ENCODE measurements around the gene SLC9A8.
"Not testable (repeated sequence)": the region's sequence is repeated elsewhere in the genome, so short reads cannot be mapped to it uniquely, and the experiment has no call there.

SLC9A8 gene

DNA sequence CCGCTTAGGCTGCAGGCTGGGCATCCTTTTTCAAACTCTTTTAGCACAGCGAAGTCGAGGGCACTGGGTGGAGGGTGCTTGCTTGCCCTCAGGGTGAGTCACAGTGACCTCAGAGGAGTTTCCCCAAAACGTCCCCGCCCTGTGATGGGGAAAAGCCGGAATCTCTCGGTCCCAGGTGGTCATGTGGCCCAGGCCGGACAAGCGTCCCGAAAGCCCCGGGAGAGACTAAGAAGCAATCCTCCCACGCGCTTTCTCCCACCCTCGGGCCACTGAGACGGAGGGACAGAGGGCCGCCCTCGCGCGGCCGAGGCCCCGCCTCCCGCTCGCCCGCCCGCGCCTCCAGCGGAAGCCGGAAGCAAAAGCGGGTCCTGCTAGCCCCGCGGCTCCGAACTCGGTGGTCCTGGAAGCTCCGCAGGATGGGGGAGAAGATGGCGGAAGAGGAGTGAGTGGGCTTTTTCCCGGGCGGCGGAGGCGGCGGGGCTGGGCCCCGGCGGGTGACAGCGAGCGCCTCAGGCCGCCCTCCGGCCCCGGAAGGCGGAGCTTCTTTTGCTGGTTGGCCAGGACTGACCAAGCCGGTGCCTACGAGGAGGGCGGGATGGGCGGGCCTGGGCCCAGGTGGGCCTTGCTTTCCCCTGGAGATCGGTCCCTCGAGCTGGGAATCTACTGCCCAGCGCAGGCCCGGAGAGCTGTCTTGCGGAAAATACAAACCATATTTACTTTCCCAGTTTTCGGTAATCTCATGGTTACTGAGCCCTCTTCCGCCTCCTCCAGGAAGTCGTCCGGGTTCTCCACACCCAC lies at the start of gene SLC9A8:
TSS of gene SLC9A8 (plus strand) at position 322 of the 798 bp plus-strand sequence. CDS start at position 417, 95 bp downstream.
- DNase-seq (ENCODE audit: low read depth), result peak; percentile 99

GRCh38 chr20:49762940-49763766 lies 49.5 kb upstream of the SLC9A8 start:
- no peak for DNase-seq (ENCODE audit: low read depth)

- DNase-seq (ENCODE audit: low read depth), result no peak
These were observed 47.3 kb upstream of the SLC9A8 start for GRCh38 chr20:49765413-49765736.

DNA sequence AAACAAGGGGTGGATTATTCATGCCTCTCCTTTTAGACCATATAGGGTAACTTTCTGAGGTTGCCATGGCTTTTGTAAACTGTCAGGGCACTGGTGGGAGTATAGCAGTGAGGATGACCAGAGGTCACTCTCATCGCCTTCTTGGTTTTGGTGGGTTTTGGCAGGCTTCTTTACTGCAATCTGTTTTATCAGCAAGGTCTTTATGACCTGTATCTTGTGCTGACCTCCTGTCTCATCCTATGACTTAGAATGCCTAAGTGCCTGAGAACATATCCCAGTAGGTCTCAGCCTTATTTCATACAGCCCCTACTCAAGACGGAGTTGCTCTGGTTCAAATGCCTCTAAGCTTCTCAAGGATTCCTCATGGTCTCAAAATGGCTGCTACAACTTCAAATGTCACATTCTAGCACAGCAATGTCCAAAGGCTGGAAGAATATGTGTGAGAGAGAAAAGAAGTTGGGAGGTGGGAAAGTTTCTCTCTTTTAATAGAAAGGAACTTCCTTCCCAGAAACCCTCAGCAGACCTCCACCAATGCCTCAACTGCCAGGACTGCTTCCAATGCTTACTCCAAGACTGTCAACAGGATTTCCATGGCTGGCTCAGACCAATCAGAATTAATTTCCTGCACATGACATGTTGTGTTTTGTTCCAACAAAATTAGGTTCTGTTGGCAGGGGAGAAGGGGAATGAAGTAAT lies 46.6 kb upstream of the SLC9A8 start:
- DNase-seq (ENCODE audit: low read depth), result no peak

- DNase-seq (ENCODE audit: low read depth), result no peak
These were observed 45.6 kb upstream of the SLC9A8 start for GRCh38 chr20:49766979-49767521.

GRCh38 chr20:49768204-49769047 lies 44.2 kb upstream of the SLC9A8 start:
- DNase-seq (ENCODE audit: low read depth), result peak; percentile 53

- no peak for DNase-seq (ENCODE audit: low read depth)
These were observed 43.5 kb upstream of the SLC9A8 start for GRCh38 chr20:49769048-49769581.

DNA sequence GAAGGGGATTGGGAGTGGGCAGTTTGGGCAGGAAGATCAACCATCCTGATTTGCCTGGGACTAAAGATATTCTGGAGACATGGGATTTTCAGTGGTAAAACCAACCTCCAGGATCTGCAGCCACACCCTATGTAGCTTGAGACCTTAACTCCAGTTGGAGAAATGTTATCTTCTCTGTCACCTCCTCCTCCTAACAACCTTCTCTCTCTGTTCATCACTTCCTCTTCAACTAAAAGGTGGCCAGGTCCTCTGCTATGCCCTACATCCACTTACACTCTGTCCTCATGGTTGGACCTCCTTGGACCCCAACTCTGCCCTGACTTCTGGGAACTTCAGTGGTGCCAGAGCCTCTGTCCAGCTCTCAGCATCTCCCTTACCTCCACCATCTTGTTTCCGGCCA lies 42.0 kb upstream of the SLC9A8 start:
- no peak for DNase-seq (ENCODE audit: low read depth)

DNA sequence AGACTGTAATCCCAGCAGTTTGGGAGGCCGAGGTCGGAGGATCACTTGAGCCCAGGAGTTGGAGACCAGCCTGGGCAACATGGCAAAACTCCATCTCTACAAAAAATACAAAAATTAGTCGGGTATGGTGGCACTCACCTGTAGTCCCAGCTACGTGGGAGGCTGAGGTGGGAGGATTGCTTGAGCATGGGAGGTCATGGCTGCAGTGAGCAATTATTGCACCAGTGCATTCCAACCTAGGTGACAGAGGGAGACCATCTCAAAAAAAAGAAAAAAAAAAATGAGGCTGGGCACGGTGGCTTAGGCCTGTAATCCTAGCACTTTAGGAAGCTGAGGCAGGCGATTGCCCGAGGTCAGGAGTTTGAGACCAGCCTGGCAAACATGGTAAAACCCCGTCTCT lies 38.4 kb upstream of the SLC9A8 start:
- DNase-seq (ENCODE audit: low read depth), result not testable (repeated sequence)

DNA sequence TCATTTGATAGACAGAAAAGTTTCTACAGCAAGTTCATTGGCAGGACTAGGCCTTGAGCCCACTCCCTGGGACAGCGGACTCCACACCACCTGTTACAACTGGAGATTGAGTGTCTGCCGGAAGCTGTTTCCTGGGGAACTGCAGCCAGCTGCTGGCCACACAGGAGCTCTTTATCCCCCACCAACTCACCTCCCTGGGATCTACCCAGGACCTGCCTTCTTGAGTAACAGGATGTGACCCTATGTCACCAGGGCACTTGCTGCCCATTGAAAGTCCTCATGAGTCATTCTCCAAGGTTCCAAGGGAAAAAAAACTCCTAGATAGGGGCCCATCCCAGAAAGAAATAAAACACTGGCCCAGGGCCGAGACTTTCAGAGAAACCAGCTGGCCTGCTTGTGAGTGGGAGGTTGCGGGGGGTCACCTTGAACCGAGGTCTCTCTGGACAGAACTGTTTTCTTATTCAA lies 37.4 kb upstream of the SLC9A8 start:
- DNase-seq (ENCODE audit: low read depth), result peak; percentile 95

DNA sequence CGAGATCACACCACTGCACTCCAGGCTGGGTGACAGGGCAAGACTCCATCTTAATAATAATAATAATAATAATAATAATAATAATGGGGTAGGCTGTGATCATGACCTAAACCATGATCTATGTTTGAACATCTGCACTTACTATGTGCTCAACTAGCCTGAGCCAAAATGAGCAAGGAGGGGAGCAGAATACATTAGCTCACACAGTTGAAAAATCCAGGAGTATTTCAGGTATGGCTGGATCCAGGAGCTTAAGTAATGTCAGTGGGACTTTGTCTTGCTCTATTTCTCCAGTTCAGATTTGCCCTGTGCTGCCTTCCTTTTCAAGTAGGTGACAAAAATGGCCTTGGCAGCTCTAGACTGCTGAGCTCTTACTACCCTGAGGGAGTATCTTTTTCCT lies 32.7 kb upstream of the SLC9A8 start:
- DNase-seq (ENCODE audit: low read depth), result no peak

GRCh38 chr20:49781676-49782075 lies 31.0 kb upstream of the SLC9A8 start:
- DNase-seq (ENCODE audit: low read depth), result no peak

GRCh38 chr20:49782439-49782838 lies 30.2 kb upstream of the SLC9A8 start:
- DNase-seq (ENCODE audit: low read depth), result not testable (repeated sequence)

DNA sequence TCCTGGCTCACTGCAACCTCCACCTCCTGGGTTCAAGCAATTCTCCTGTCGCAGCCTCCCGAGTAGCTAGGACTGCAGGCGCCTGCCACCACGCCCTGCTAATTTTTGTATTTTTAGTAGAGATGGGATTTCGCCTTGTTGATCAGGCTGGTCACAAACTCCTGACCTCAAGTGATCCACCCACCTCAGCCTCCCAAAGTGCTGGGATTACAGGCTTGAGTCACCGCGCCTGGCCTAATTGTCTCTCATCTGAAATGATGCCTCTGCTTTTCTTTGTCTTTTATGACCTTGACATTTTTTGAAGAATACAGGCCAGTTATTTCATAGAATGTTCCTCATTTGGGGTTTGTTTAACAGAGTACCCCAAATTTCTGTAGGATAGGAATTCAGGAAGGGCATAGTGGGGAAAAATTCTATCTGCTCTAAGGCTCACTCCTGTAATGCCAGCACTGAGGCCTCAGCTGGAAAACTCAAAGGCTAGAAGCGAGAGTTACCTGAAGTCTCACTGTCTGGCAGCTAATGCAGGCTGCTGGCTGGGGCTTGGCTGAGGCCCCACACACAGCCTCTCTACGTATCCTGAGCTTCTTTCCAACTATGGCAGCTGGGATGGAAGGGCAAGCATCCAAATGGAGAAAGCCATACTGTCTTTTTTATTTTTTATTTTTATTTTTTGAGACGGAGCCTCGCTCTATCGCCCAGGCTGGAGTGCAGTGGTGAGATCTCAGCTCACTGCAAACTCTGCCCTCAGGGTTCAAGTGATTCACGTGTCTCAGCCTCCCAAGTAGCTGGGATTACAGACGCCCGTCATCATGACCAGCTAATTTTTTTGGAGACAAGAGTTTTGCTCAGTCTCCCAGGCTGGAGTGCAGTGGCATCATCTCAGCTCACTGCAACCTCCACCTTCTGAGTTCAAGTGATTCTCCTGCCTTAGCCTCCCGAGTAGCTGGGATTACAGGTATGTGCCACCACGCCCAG lies 29.3 kb upstream of the SLC9A8 start:
- not testable (repeated sequence) for DNase-seq (ENCODE audit: low read depth)

- no peak for DNase-seq (ENCODE audit: low read depth)
These were observed 28.3 kb upstream of the SLC9A8 start for GRCh38 chr20:49784291-49784690.

- no peak for DNase-seq (ENCODE audit: low read depth)
These were observed 27.3 kb upstream of the SLC9A8 start for GRCh38 chr20:49785149-49785851.

DNA sequence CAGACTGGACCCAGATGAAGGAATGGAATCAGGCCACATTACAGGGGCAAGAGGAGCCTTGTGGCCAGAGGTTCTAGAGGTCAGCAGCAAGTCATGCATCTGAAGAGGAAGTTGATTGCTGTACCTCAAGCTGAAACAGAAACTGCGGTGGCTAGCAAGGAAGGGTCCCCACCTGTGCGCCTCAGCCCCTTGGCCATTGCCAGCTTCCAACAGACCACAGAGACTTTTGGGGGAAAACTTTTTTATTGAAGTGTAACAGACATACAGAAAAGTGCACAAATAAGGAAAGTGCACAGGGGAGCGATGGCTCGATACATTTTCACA lies 26.8 kb upstream of the SLC9A8 start:
- no peak for DNase-seq (ENCODE audit: low read depth)

DNA sequence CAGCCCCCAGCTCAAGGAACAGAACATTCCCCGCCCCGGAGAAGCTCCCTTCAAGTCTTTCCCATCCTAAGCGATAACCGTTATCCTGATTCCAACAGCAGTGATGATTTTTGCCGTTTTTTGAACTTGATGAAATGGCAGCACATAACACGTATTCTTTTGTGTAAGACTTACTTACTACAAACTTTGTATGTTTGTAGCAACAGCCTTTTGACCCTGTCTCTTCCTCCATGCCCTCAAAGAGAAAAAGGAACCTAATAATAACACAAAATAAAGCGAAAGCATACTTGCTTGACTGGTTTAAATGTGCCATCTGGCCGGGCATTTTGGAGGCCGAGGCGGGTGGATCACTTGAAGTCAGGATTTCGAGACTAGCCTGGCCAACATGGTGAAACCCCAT lies 26.4 kb upstream of the SLC9A8 start:
- no peak for DNase-seq (ENCODE audit: low read depth)

- peak; percentile 49 for DNase-seq (ENCODE audit: low read depth)
These were observed 25.8 kb upstream of the SLC9A8 start for GRCh38 chr20:49786668-49787370.

All from ELR (cell line).